ENCODE results near the gene SLC10A7.

DNA sequence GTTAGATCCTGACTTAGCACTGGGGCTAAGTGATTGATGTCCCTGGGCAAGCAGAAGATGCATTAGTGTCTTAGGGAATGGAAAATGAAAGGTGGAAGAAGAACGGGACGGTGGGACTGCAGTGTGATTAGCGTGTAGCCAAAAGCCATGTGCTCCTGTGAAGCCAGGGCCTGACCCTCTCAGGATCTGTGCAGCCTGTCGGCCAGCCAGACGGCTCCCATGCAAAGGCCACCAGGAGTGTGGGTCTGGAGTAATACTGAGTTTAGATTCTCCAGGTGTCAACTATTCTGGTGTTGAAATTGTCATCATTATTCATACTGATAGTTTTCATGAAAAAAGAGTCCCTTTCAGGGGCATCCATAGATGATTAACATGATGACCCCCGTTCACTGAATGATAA, 275.4 kb downstream of the SLC10A7 start:
- TF ChIP-seq, protein P1, sequence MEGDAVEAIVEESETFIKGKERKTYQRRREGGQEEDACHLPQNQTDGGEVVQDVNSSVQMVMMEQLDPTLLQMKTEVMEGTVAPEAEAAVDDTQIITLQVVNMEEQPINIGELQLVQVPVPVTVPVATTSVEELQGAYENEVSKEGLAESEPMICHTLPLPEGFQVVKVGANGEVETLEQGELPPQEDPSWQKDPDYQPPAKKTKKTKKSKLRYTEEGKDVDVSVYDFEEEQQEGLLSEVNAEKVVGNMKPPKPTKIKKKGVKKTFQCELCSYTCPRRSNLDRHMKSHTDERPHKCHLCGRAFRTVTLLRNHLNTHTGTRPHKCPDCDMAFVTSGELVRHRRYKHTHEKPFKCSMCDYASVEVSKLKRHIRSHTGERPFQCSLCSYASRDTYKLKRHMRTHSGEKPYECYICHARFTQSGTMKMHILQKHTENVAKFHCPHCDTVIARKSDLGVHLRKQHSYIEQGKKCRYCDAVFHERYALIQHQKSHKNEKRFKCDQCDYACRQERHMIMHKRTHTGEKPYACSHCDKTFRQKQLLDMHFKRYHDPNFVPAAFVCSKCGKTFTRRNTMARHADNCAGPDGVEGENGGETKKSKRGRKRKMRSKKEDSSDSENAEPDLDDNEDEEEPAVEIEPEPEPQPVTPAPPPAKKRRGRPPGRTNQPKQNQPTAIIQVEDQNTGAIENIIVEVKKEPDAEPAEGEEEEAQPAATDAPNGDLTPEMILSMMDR (IDR thresholded peaks at IDR 0.05) = no peak
- TF ChIP-seq POLR2A (IDR thresholded peaks at IDR 0.05) = no peak
